Dermis blood vessel endothelial cell (primary cell): ENCODE results near the gene CCL4. TPM values are rescaled to one million over a fixed set of nuclear protein-coding genes. Genes with fewer than 3 reads are reported as not detected.

ENCODE experiments used
- DNase-seq: peaks from one replicate; pipeline ENCODE4 v3.0.0; 2010
- total RNA-seq: library from RNA; depleted of rRNA; stranded (reverse); fragments of >200 nt; gene quantifications from 2 replicates; pipeline ENCODE4 v1.2.3, GENCODE V29; 2014

CCL4 gene
- total RNA-seq, 1 donor from 2014 or later: not detected

GRCh38 chr17:36147601-36148000 lies 44.0 kb downstream of the CCL4 start:
- no peak for DNase-seq

GRCh38 chr17:36148559-36149295 lies 45.1 kb downstream of the CCL4 start:
- peak; percentile 77 for DNase-seq

GRCh38 chr17:36149296-36149820 lies 45.7 kb downstream of the CCL4 start:
- no peak for DNase-seq

GRCh38 chr17:36151891-36152638 lies 48.4 kb downstream of the CCL4 start:
- DNase-seq: no peak

- no peak for DNase-seq
These were observed 49.1 kb downstream of the CCL4 start for GRCh38 chr17:36152639-36153120.

- DNase-seq: no peak
These were observed 50.4 kb downstream of the CCL4 start for GRCh38 chr17:36153895-36154610.

Other genes starting within 250 kb of the CCL4 start
- gene HEATR9, start 234.9 kb upstream of the CCL4 start, total RNA-seq: not detected in 2 replicates
- gene CCL5, start 223.5 kb upstream of the CCL4 start, total RNA-seq: 0.17 TPM in 1 of 2 replicates, not detected in the other
- gene RDM1, start 173.1 kb upstream of the CCL4 start, total RNA-seq: 0.47 and 1.0 TPM in 2 replicates
- gene LYZL6, start 160.1 kb upstream of the CCL4 start, total RNA-seq: not detected in 2 replicates
- 0.37 and 0.68 TPM in 2 replicates for gene CCL16, start 122.3 kb upstream of the CCL4 start, total RNA-seq
- gene CCL14, start 117.1 kb upstream of the CCL4 start, total RNA-seq: 14.2 and 24.2 TPM in 2 replicates
- gene CCL15, start 102.3 kb upstream of the CCL4 start, total RNA-seq: not detected in 2 replicates
- gene CCL23, start 85.9 kb upstream of the CCL4 start, total RNA-seq: 2.2 and 7.5 TPM in 2 replicates
- gene CCL18, start 39.6 kb upstream of the CCL4 start, total RNA-seq: not detected in 2 replicates
- gene CCL3, start 13.7 kb upstream of the CCL4 start, total RNA-seq: not detected in 2 replicates
- gene TBC1D3B, start 72.8 kb downstream of the CCL4 start, total RNA-seq: 0.85 and 1.6 TPM in 2 replicates
- gene CCL3L1, start 92.9 kb downstream of the CCL4 start, total RNA-seq: not detected in 2 replicates
- gene CCL4L2, start 107.2 kb downstream of the CCL4 start, total RNA-seq: not detected in 2 replicates
- 0.05 and 0.17 TPM in 2 replicates for gene TBC1D3I, start 160.7 kb downstream of the CCL4 start, total RNA-seq
- not detected in 2 replicates for gene TBC1D3G, start 220.1 kb downstream of the CCL4 start, total RNA-seq